COR-L47 (cell line): ENCODE measurements around the gene B4GALT1.

Experiments used
- DNase-seq: peaks from one replicate; lab custom pipeline; 2025; lab: John Stamatoyannopoulos, UW

The B4GALT1 gene

GRCh38 chr9:33140401-33141360 lies 26.5 kb downstream of the B4GALT1 start:
- no peak for DNase-seq

- DNase-seq, result no peak
These were observed 27.5 kb downstream of the B4GALT1 start for GRCh38 chr9:33139421-33140228.

GRCh38 chr9:33138768-33139167 lies 28.4 kb downstream of the B4GALT1 start:
- no peak for DNase-seq

- no peak for DNase-seq
These were observed 29.3 kb downstream of the B4GALT1 start for GRCh38 chr9:33137781-33138264.

GRCh38 chr9:33136721-33137670 lies 30.1 kb downstream of the B4GALT1 start:
- no peak for DNase-seq

GRCh38 chr9:33135470-33135958 lies 31.6 kb downstream of the B4GALT1 start:
- no peak for DNase-seq

- DNase-seq, result no peak
These were observed 32.1 kb downstream of the B4GALT1 start for GRCh38 chr9:33135031-33135461.

GRCh38 chr9:33133186-33133585 lies 34.0 kb downstream of the B4GALT1 start:
- no peak for DNase-seq

GRCh38 chr9:33131790-33132772 lies 35.1 kb downstream of the B4GALT1 start:
- DNase-seq, result no peak

GRCh38 chr9:33130961-33131789 lies 36.0 kb downstream of the B4GALT1 start:
- DNase-seq, result no peak

- no peak for DNase-seq
These were observed 37.0 kb downstream of the B4GALT1 start for GRCh38 chr9:33129886-33130881.

GRCh38 chr9:33129251-33129885 lies 37.8 kb downstream of the B4GALT1 start:
- DNase-seq, result no peak

GRCh38 chr9:33128570-33128969 lies 38.6 kb downstream of the B4GALT1 start:
- DNase-seq, result no peak

- DNase-seq, result no peak
These were observed 39.3 kb downstream of the B4GALT1 start for GRCh38 chr9:33127881-33128280.

GRCh38 chr9:33125871-33126823 lies 41.0 kb downstream of the B4GALT1 start:
- no peak for DNase-seq

- no peak for DNase-seq
These were observed 41.7 kb downstream of the B4GALT1 start for GRCh38 chr9:33125461-33125860.
